Middle frontal gyrus (tissue), 1 donor: ENCODE results near the gene LAMA3.

Source experiments
- DNase-seq: peaks from one replicate; pipeline ENCODE4 v3.0.0-alpha.2; 2015; ENCODE audit warnings: low spot score; ENCODE audit errors: extremely low spot score

Gene LAMA3

GRCh38 chr18:23902396-23902795 lies 213.1 kb downstream of the LAMA3 start:
- no peak for DNase-seq

- DNase-seq, result no peak
Measured at GRCh38 chr18:23903971-23904370, 214.7 kb downstream of the LAMA3 start.

- no peak for DNase-seq
Measured at GRCh38 chr18:23906658-23907057, 217.4 kb downstream of the LAMA3 start.

- DNase-seq, result no peak
Measured at GRCh38 chr18:23908827-23909226, 219.6 kb downstream of the LAMA3 start.

DNA sequence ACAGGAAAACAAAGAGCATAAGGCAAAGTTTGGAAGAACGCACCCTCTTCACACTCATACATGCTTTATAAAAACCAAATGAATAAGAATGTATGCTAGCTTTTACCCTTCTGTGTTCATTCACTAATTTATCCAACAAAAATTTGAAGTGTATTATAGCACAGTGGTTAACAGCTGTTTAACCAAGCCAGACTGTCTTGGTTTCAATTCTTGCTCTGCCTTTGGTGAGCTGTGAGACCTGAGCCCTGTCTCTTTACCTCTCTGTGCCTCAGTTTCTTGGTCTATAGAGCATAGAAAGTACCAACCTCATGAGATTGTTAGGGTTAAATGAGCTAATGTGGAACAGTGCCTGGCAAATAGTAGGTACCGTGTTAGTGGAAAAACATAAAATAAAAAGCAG lies 220.8 kb downstream of the LAMA3 start:
- DNase-seq, result no peak

DNA sequence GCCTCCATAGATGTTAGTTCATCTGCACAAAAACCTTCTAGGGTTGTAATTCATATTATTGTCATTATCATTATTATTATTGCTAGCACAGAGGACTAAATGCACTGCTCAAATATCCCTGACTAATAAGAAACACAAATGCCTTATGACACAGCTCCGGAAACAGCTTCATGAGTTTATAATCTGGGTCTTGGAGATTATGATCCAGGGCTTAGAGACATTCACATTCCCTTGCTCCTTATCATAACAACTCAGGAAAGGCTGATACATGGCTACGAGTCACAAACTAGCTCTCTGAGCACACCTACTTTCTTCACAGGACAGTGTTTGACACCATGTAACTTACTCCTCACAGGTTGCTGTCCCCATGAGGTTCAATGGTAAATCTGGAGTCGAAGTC lies 223.1 kb downstream of the LAMA3 start:
- DNase-seq, result no peak

GRCh38 chr18:23916338-23916737 lies 227.1 kb downstream of the LAMA3 start:
- DNase-seq, result no peak

- DNase-seq, result peak; percentile 29
Measured at GRCh38 chr18:23918395-23919032, 229.3 kb downstream of the LAMA3 start.

- DNase-seq, result no peak
Measured at GRCh38 chr18:23920054-23920453, 230.8 kb downstream of the LAMA3 start.

- no peak for DNase-seq
Measured at GRCh38 chr18:23921716-23922285, 232.5 kb downstream of the LAMA3 start.

GRCh38 chr18:23922939-23923338 lies 233.7 kb downstream of the LAMA3 start:
- DNase-seq, result no peak

DNA sequence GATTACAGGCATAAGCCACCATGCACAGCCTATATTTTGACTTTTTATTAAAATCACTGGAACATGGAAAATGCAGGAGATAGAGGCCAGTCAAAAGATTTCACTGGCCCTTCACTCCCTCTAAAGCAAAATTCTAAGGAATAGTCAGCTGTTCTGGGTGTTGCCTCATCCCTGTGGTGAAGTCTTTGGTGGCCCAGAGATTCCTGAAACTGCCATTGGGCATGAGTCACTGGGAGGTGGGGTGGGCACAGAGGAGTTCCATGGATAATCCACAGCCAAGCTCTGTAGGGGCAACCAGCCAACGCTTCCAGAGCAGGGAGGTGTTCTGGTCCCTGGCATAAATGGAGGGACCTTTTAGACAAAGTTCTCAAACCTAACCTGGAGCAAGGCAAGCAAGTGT lies 235.6 kb downstream of the LAMA3 start:
- no peak for DNase-seq

- DNase-seq, result no peak
Measured at GRCh38 chr18:23926571-23926970, 237.3 kb downstream of the LAMA3 start.

DNA sequence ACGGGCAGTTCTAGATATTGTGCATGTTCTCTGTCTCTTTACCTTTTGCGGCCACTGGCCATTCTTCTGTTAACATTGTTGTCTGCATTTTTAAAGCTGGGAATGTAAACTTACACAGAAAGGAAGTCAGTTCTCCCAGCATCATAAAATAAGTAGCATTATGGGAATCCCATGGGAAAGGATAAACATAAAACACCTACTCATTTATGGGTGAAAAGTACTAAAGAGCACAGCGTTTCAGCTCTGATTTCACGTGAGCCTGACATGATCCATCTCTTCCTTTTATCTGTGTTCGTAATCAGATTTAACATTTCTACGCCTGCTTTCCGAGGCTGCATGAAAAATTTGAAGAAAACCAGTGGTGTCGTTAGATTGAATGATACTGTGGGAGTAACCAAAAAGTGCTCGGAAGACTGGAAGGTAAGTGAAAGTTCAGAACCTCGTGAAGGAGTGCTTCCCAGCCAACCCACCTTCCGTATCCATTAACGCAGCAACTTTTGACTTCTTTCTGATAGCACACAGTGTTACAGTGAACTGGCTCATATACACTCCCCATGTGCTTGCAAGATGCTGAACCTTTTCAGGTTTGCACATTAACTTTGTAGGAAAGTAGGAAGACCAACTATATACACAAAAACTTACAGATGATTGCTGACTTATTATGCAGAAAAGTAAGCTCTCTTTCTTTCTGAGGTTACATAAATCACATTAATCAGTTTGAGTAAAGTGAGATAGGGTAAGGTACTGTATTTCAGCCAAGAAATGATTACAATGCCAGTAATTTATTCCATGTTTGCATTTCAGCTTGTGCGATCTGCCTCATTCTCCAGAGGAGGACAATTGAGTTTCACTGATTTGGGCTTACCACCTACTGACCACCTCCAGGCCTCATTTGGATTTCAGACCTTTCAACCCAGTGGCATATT lies 238.8 kb downstream of the LAMA3 start:
- DNase-seq, result no peak

GRCh38 chr18:23929362-23929930 lies 240.2 kb downstream of the LAMA3 start:
- DNase-seq, result no peak

GRCh38 chr18:23930002-23930401 lies 240.7 kb downstream of the LAMA3 start:
- DNase-seq, result no peak

DNA sequence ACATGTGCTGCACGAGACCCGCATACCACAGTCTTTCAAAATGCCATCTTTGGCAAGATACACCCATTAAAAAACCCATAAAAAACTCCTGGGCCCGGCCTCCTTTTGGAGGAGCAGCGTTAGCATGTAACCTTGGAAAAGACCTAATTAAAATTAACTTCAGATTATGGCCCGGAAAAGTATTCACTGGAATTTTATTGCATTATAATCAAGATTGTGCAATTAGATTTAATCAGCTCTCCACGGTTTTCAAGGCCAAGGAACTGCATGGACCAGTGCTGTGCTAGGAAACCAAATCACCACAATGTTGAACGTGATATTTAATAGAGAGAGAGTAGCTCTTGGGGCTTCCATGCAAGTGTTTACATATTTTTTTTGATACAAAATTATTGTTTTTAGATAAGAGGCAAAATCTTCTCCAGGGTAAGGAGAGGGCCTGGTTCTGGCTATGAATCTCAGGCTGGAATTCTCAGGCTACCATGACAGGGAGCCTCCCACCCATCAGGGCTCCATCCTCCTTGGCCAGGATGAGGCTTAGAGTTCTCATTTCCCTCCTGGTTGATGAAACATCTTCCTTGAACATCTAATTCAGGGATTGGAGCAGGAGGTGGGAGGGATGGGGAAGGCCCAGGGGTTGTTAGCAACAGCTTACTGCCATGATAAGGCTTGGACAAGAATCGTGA lies 243.3 kb downstream of the LAMA3 start:
- no peak for DNase-seq

GRCh38 chr18:23933407-23933806 lies 244.2 kb downstream of the LAMA3 start:
- no peak for DNase-seq

- DNase-seq, result no peak
Measured at GRCh38 chr18:23934252-23934651, 245.0 kb downstream of the LAMA3 start.

- no peak for DNase-seq
Measured at GRCh38 chr18:23934863-23935262, 245.6 kb downstream of the LAMA3 start.

GRCh38 chr18:23935804-23936203 lies 246.6 kb downstream of the LAMA3 start:
- no peak for DNase-seq
